CD8-positive, alpha-beta T cell (primary cell): ENCODE measurements around the gene F8A2. TPM values are rescaled to one million over a fixed set of nuclear protein-coding genes. Genes with fewer than 3 reads are reported as not detected.

Experiments used
- microRNA-seq: library from miRNA; unstranded; fragments of <30 nt; microRNA quantifications from one replicate; pipeline ENCODE4 v1.2.0, GENCODE V29; 2022; ENCODE audit warnings: borderline microRNAs expressed
- total RNA-seq, 46 experiments: library from RNA in 2 of 46; stranded (reverse) in 2 of 46; gene quantifications; one replicate each; pipeline ENCODE4 v1.2.3 and lab custom pipeline; 2021 to 2026

Gene F8A2
- total RNA-seq, 2 experiments from 2014 or later = not detected

Small RNAs within 50 kb of the gene (microRNA-seq; reads per million reads assigned to microRNA genes)
- not detected for gene MIR1184-2

Other genes starting within 250 kb of the F8A2 start
- 10 to 100 TPM; 10.9 to 12.6 TPM for gene VBP1, start 165.6 kb upstream of the F8A2 start, total RNA-seq
- gene RAB39B, start 117.6 kb upstream of the F8A2 start, total RNA-seq = 1 to 10 TPM; 3.5 to 3.6 TPM
- gene CLIC2, start 47.5 kb upstream of the F8A2 start, total RNA-seq = not detected
- 1 to 10 TPM; 4.4 to 4.8 TPM for gene F8A3, start 76.5 kb downstream of the F8A2 start, total RNA-seq
- gene SPRY3, start 230.5 kb downstream of the F8A2 start, total RNA-seq = under 1 TPM; 0.30 to 0.36 TPM
- gene TMLHE, start 230.9 kb downstream of the F8A2 start, total RNA-seq = 1 to 10 TPM; 5.2 to 6.3 TPM